ENCODE measurements around the gene ZNF408.

ZNF408 gene

GRCh38 chr11:46686886-46687795 is 13.7 kb upstream of the ZNF408 start:
- 93% methylated on average over 11 of the region's 15 CpGs for WGBS (ENCODE audit: insufficient coverage)
- peak overlapping the region in 1 of 2 experiments; percentile 16 for H3K27ac ChIP-seq (ENCODE audit: insufficient read depth in 1 of 2, low read depth in 1 of 2, low read length in 2 of 2, poor library complexity in 1 of 2, severe bottlenecking in 2 of 2)
- H3K4me3 ChIP-seq (ENCODE audit: control insufficient read depth in 1 of 7, extremely low read depth in 1 of 7, insufficient read depth in 4 of 7, low read depth in 2 of 7, low read length in 6 of 7): no peak overlapping the region
- peaks cover 0 to 11% (median 0%) of the 10 kb centered on the region in 4 experiments for H3K4me1 ChIP-seq (ENCODE audit: control extremely low read depth in 1 of 4, control insufficient read depth in 4 of 4, insufficient read depth in 4 of 4, low read length in 3 of 4)
- H3K27me3 ChIP-seq (replicated peaks in 2 of 5; ENCODE audit: control insufficient read depth in 4 of 5, insufficient read depth in 5 of 5, low read length in 4 of 5): no peaks in the 10 kb centered on the region
- H3K36me3 ChIP-seq (ENCODE audit: control insufficient read depth in 4 of 4, insufficient read depth in 4 of 4, low read length in 3 of 4): peaks cover 8 to 54% (median 39%) of the 10 kb centered on the region in 4 experiments
- H3K9me3 ChIP-seq (ENCODE audit: control extremely low read depth in 1 of 5, control insufficient read depth in 4 of 5, insufficient read depth in 2 of 5, low read depth in 1 of 5, low read length in 4 of 5): no peaks in the 10 kb centered on the region
- POLR2A ChIA-PET: no interaction called here
- CTCF ChIA-PET: interaction anchor here (0.7 to 1.0 kb wide), 3 partner anchors 13 to 69 kb away, joined by 3 read pairs; no protein-coding TSS in a partner anchor
- DNase-seq: no peak

DNA sequence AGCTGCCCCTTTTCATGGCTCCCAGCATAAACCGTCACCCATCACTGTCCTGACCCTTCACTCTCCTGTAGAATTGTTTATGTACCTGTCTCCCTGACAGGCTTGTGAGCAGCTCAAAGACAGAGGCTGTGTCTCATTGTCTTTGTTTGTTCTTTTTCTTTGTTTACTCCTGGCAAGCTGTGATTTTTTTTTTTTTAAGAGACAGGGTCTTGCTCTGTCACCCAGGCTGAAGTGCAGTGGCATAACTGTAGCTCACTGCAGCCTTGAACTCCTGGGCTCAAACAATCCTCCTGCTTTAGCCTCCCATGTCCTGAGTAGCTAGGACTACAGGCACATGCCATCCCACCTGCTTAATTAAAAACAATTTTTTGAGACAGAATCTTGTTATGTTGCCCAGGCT is 10.1 kb upstream of the ZNF408 start:
- ChIA-PET POLR2A (no interaction called here), CTCF (interaction anchor here (1.1 kb wide), 2 partner anchors 16 to 19 kb away, joined by 3 read pairs; no protein-coding TSS in a partner anchor)
- Histone ChIP-seq H3K4me3 (ENCODE audit: control insufficient read depth in 1 of 7, extremely low read depth in 1 of 7, insufficient read depth in 4 of 7, low read depth in 2 of 7, low read length in 6 of 7) (no peak overlapping the region), H3K27me3 (replicated peaks in 2 of 5; ENCODE audit: control insufficient read depth in 4 of 5, insufficient read depth in 5 of 5, low read length in 4 of 5) (no peaks in the 10 kb centered on the region), H3K27ac (ENCODE audit: insufficient read depth in 1 of 2, low read depth in 1 of 2, low read length in 2 of 2, poor library complexity in 1 of 2, severe bottlenecking in 2 of 2) (no peak overlapping the region), H3K36me3 (ENCODE audit: control insufficient read depth in 4 of 4, insufficient read depth in 4 of 4, low read length in 3 of 4) (peaks cover 10 to 74% (median 58%) of the 10 kb centered on the region in 4 experiments), H3K4me1 (ENCODE audit: control extremely low read depth in 1 of 4, control insufficient read depth in 4 of 4, insufficient read depth in 4 of 4, low read length in 3 of 4) (no peaks in the 10 kb centered on the region), H3K9me3 (ENCODE audit: control extremely low read depth in 1 of 5, control insufficient read depth in 4 of 5, insufficient read depth in 2 of 5, low read depth in 1 of 5, low read length in 4 of 5) (no peaks in the 10 kb centered on the region)
- WGBS (ENCODE audit: insufficient coverage): 80% methylated on average over 1 of the region's 1 CpG
- DNase-seq: no peak

DNA sequence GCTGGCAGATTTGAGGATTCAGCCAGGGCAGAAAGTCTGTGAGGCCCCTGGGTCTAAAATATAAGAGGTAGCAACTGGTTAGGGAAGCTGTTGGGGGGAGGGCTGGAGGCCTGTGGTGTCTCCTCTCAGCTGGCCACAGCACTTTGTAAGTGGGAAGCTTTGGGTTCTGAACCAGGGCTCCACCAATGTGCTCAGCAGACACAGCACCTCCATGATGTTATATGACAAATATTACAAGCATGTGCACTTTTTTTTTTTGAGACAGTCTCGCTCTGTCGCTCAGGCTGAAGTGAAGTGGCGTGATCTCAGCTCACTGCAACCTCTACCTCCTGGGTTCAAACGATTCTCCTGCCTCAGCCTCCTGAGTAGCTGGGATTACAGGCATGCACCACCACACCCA is 8.4 kb upstream of the ZNF408 start:
- H3K27me3 ChIP-seq (replicated peaks in 2 of 5; ENCODE audit: control insufficient read depth in 4 of 5, insufficient read depth in 5 of 5, low read length in 4 of 5): no peaks in the 10 kb centered on the region
- peaks cover 0 to 2% (median 0%) of the 10 kb centered on the region in 4 experiments for H3K4me1 ChIP-seq (ENCODE audit: control extremely low read depth in 1 of 4, control insufficient read depth in 4 of 4, insufficient read depth in 4 of 4, low read length in 3 of 4)
- H3K36me3 ChIP-seq (ENCODE audit: control insufficient read depth in 4 of 4, insufficient read depth in 4 of 4, low read length in 3 of 4): peaks cover 7 to 75% (median 59%) of the 10 kb centered on the region in 4 experiments
- CTCF ChIA-PET: interaction anchor here (0.6 to 1.5 kb wide), 5 partner anchors 9 to 233 kb away, joined by 3 to 4 read pairs (median 4); partner anchors contain the start of genes ARHGAP1 and ZNF408
- no peak for DNase-seq
- no peaks in the 10 kb centered on the region for H3K9me3 ChIP-seq (ENCODE audit: control extremely low read depth in 1 of 5, control insufficient read depth in 4 of 5, insufficient read depth in 2 of 5, low read depth in 1 of 5, low read length in 4 of 5)
- WGBS (ENCODE audit: insufficient coverage): 100% methylated on average over 3 of the region's 4 CpGs
- H3K4me3 ChIP-seq (ENCODE audit: control insufficient read depth in 1 of 7, extremely low read depth in 1 of 7, insufficient read depth in 4 of 7, low read depth in 2 of 7, low read length in 6 of 7): no peak overlapping the region
- no peak overlapping the region for H3K27ac ChIP-seq (ENCODE audit: insufficient read depth in 1 of 2, low read depth in 1 of 2, low read length in 2 of 2, poor library complexity in 1 of 2, severe bottlenecking in 2 of 2)
- POLR2A ChIA-PET: no interaction called here

DNA sequence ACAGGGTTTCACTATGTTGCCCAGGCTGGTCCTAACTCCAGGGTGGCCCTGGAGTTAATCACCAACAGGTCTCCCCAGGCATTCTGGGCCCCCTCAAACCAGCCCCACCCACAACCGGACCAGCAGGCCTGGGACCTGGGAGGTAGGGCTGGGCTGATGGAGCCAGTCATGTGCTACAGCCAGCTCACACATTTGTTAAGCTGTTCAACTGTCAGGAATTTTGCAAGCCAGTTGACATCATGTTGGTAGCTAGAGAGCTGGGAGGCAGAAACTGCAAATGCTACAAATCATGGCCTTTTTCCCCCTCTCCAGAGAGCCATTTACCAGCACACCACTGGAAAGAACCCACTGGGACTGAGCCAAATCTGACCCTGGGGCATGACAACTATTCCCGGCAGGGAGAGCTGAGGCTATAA is 7.2 kb upstream of the ZNF408 start:
- 100% methylated on average over 2 of the region's 2 CpGs for WGBS (ENCODE audit: insufficient coverage)
- Histone ChIP-seq H3K4me3 (ENCODE audit: control insufficient read depth in 1 of 7, extremely low read depth in 1 of 7, insufficient read depth in 4 of 7, low read depth in 2 of 7, low read length in 6 of 7) (no peak overlapping the region), H3K4me1 (ENCODE audit: control extremely low read depth in 1 of 4, control insufficient read depth in 4 of 4, insufficient read depth in 4 of 4, low read length in 3 of 4) (peaks cover 0 to 7% (median 4%) of the 10 kb centered on the region in 4 experiments), H3K36me3 (ENCODE audit: control insufficient read depth in 4 of 4, insufficient read depth in 4 of 4, low read length in 3 of 4) (peaks cover 7 to 64% (median 49%) of the 10 kb centered on the region in 4 experiments), H3K27me3 (replicated peaks in 2 of 5; ENCODE audit: control insufficient read depth in 4 of 5, insufficient read depth in 5 of 5, low read length in 4 of 5) (no peaks in the 10 kb centered on the region), H3K27ac (ENCODE audit: insufficient read depth in 1 of 2, low read depth in 1 of 2, low read length in 2 of 2, poor library complexity in 1 of 2, severe bottlenecking in 2 of 2) (no peak overlapping the region), H3K9me3 (ENCODE audit: control extremely low read depth in 1 of 5, control insufficient read depth in 4 of 5, insufficient read depth in 2 of 5, low read depth in 1 of 5, low read length in 4 of 5) (no peaks in the 10 kb centered on the region)
- POLR2A ChIA-PET: no interaction called here
- CTCF ChIA-PET: interaction anchor here (1.0 kb wide), 1 partner anchor 20 kb away, joined by 3 read pairs; no protein-coding TSS in a partner anchor
- no peak for DNase-seq

DNA sequence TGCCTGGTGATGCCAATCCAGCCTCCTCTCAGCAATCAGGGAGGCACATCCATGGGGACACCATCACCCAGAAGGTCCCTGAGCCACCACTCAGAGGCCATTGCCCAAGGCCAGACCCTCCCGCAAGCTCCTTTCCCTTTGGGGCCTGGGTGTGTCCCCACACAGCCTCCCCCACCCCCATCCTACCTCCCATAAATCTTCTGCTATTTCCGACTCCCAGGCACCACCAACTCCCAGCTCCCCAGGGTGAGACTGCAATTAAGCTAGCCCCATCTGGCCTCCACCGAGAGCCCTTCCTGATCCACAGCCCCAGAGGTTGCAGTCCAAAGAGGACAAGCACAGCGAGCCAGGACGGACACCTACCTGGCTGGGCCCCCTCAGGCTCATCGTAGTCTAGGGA is 6.8 kb upstream of the ZNF408 start:
- no peak for DNase-seq
- peaks cover 0 to 9% (median 8%) of the 10 kb centered on the region in 4 experiments for H3K4me1 ChIP-seq (ENCODE audit: control extremely low read depth in 1 of 4, control insufficient read depth in 4 of 4, insufficient read depth in 4 of 4, low read length in 3 of 4)
- POLR2A ChIA-PET: no interaction called here
- H3K27me3 ChIP-seq (replicated peaks in 2 of 5; ENCODE audit: control insufficient read depth in 4 of 5, insufficient read depth in 5 of 5, low read length in 4 of 5): no peaks in the 10 kb centered on the region
- H3K27ac ChIP-seq (ENCODE audit: insufficient read depth in 1 of 2, low read depth in 1 of 2, low read length in 2 of 2, poor library complexity in 1 of 2, severe bottlenecking in 2 of 2): no peak overlapping the region
- CTCF ChIA-PET: interaction anchor here (1.0 to 3.2 kb wide), 2 partner anchors 20 to 23 kb away, joined by 3 to 13 read pairs; no protein-coding TSS in a partner anchor
- peaks cover 7 to 63% (median 45%) of the 10 kb centered on the region in 4 experiments for H3K36me3 ChIP-seq (ENCODE audit: control insufficient read depth in 4 of 4, insufficient read depth in 4 of 4, low read length in 3 of 4)
- no peak overlapping the region for H3K4me3 ChIP-seq (ENCODE audit: control insufficient read depth in 1 of 7, extremely low read depth in 1 of 7, insufficient read depth in 4 of 7, low read depth in 2 of 7, low read length in 6 of 7)
- no peaks in the 10 kb centered on the region for H3K9me3 ChIP-seq (ENCODE audit: control extremely low read depth in 1 of 5, control insufficient read depth in 4 of 5, insufficient read depth in 2 of 5, low read depth in 1 of 5, low read length in 4 of 5)
- 97% methylated on average over 3 of the region's 6 CpGs for WGBS (ENCODE audit: insufficient coverage)

GRCh38 chr11:46694607-46695006 is 6.2 kb upstream of the ZNF408 start:
- 100% methylated on average over 3 of the region's 7 CpGs for WGBS (ENCODE audit: insufficient coverage)
- H3K4me3 ChIP-seq (ENCODE audit: control insufficient read depth in 1 of 7, extremely low read depth in 1 of 7, insufficient read depth in 4 of 7, low read depth in 2 of 7, low read length in 6 of 7): no peak overlapping the region
- POLR2A ChIA-PET: no interaction called here
- H3K36me3 ChIP-seq (ENCODE audit: control insufficient read depth in 4 of 4, insufficient read depth in 4 of 4, low read length in 3 of 4): peaks cover 7 to 60% (median 43%) of the 10 kb centered on the region in 4 experiments
- no peaks in the 10 kb centered on the region for H3K27me3 ChIP-seq (replicated peaks in 2 of 5; ENCODE audit: control insufficient read depth in 4 of 5, insufficient read depth in 5 of 5, low read length in 4 of 5)
- H3K9me3 ChIP-seq (ENCODE audit: control extremely low read depth in 1 of 5, control insufficient read depth in 4 of 5, insufficient read depth in 2 of 5, low read depth in 1 of 5, low read length in 4 of 5): no peaks in the 10 kb centered on the region
- CTCF ChIA-PET: interaction anchor here (1.0 to 3.2 kb wide), 2 partner anchors 21 to 24 kb away, joined by 3 to 13 read pairs; no protein-coding TSS in a partner anchor
- H3K27ac ChIP-seq (ENCODE audit: insufficient read depth in 1 of 2, low read depth in 1 of 2, low read length in 2 of 2, poor library complexity in 1 of 2, severe bottlenecking in 2 of 2): no peak overlapping the region
- peaks cover 0 to 15% (median 11%) of the 10 kb centered on the region in 4 experiments for H3K4me1 ChIP-seq (ENCODE audit: control extremely low read depth in 1 of 4, control insufficient read depth in 4 of 4, insufficient read depth in 4 of 4, low read length in 3 of 4)
- DNase-seq: no peak

All from common myeloid progenitor, CD34-positive (primary cell).